MG63 (cell line): ENCODE results near the gene EIF2B2. TPM values are rescaled to one million over a fixed set of nuclear protein-coding genes. Genes with fewer than 3 reads are reported as not detected.

Source experiments
- DNase-seq: peaks from one replicate; pipeline ENCODE4 v3.0.0-alpha.2; 2020
- H3K27me3 ChIP-seq: fragments of 250-450 bp; sonication (Bioruptor Pico); 2 replicates; pipeline ENCODE4 v1.5.1; 2020; ENCODE audit warnings: mild to moderate bottlenecking, moderate library complexity
- H3K36me3 ChIP-seq: fragments of 250-450 bp; sonication (Bioruptor Pico); 2 replicates; pipeline ENCODE4 v1.5.1; 2020; ENCODE audit warnings: mild to moderate bottlenecking, moderate library complexity
- H3K4me3 ChIP-seq: fragments of 250-450 bp; sonication (Bioruptor Pico); 2 replicates; pipeline ENCODE4 v1.5.1; 2020; ENCODE audit warnings: mild to moderate bottlenecking, moderate library complexity
- H3K9me3 ChIP-seq: fragments of 250-450 bp; sonication (Bioruptor Pico); 2 replicates; pipeline ENCODE4 v1.5.1; 2020; ENCODE audit warnings: mild to moderate bottlenecking, moderate library complexity
- total RNA-seq: library from RNA; depleted of rRNA; stranded (reverse); fragments of >200 nt; shearing (Covaris generic); gene quantifications from 2 replicates; pipeline ENCODE4 v1.2.3, GENCODE V29; 2014; ENCODE audit warnings: low replicate concordance

The EIF2B2 gene
- total RNA-seq, 1 experiment from 2014 or later, result 87.3 TPM

DNA sequence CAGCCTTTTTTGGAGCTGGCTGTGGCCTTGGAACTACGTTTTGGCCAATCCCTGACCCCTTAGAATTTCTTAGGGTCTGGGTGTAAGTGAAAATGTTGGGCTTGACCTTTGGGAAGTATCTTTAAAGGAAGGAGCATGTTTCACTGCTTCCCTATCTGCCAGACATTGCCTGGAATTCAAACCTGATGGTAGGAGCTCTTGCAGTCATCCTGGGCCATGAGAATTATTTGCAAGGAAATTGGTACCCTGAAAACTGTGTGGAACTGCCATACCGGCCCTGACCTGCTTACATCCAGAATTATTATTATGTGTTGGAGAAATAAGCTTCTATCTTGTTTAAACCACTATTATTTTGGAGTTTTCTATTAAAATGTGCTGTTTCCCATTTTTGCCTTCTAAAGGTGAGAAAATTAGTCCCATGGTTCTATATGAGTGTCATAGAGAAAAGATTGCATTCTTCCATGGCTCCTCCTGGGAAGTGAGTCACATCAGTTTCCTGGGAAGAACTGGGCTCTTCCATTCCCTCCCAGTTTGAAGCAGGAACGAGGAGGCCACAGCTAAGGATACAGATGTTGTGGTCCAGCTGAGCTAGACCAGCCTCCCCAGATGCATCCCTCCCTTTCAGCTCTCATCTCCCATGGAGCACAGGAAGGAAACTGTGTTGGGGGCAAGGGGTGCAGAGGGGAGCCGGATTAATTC lies 37.8 kb upstream of the EIF2B2 start:
- peak; percentile 76 for DNase-seq
- Histone ChIP-seq H3K9me3 (no peaks in the 10 kb centered on the region), H3K4me3 (no peak overlapping the region), H3K36me3 (no peaks in the 10 kb centered on the region), H3K27me3 (no peaks in the 10 kb centered on the region)

DNA sequence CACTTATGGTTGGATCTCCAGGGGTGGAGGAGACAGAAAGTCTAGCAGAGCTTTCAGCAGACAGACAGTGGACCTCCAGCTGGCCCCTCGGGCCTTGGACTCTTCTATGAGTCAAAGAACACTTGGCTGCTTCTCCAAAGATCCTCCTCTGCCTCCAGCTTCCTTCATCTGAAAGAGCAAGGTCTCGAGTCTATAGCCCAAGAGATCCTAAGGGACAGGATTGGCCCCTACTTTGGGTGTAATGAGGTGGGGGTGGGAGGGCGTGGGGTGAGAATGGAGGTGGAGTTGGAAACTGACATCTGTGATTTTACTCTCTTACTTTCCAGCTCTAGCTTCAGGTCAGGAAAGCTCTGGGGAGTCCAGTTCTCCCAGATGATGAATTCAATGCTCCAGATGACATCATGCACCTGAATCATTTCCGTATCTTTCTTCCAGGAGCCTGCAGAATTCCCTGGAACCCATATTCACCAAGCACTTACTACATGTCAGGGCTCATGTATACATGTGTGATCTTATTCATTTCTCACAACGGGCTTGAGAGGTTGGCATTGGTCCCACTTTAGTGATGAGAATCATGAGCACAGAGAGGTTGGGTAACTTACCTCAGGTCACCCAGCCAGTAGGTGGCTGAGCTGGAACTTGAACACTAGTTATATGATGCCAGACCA lies 37.1 kb upstream of the EIF2B2 start:
- H3K27me3 ChIP-seq, result no peaks in the 10 kb centered on the region
- no peaks in the 10 kb centered on the region for H3K36me3 ChIP-seq
- H3K9me3 ChIP-seq, result no peaks in the 10 kb centered on the region
- peak; percentile 26 for DNase-seq
- H3K4me3 ChIP-seq, result no peak overlapping the region

DNA sequence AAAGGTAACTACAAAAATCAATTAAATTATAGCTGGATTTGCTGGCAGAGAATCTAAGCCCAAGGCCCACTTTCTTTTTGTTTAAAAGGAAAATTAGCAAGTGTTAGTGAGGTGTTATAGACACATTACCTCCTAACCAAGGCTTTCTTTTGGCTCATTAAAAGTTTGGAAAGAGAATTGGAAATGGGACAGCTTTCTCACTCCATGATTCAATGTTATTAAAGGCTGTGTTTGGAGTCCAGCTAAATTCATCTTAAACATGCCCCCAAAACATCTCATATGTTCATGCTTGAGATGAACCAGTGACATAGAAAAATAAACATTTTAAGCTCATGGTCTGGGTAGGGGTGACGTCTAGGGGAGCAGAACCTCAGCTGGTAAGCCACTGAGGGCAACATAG lies 33.9 kb upstream of the EIF2B2 start:
- no peaks in the 10 kb centered on the region for H3K9me3 ChIP-seq
- no peaks in the 10 kb centered on the region for H3K27me3 ChIP-seq
- no peaks in the 10 kb centered on the region for H3K36me3 ChIP-seq
- no peak overlapping the region for H3K4me3 ChIP-seq
- DNase-seq, result no peak

DNA sequence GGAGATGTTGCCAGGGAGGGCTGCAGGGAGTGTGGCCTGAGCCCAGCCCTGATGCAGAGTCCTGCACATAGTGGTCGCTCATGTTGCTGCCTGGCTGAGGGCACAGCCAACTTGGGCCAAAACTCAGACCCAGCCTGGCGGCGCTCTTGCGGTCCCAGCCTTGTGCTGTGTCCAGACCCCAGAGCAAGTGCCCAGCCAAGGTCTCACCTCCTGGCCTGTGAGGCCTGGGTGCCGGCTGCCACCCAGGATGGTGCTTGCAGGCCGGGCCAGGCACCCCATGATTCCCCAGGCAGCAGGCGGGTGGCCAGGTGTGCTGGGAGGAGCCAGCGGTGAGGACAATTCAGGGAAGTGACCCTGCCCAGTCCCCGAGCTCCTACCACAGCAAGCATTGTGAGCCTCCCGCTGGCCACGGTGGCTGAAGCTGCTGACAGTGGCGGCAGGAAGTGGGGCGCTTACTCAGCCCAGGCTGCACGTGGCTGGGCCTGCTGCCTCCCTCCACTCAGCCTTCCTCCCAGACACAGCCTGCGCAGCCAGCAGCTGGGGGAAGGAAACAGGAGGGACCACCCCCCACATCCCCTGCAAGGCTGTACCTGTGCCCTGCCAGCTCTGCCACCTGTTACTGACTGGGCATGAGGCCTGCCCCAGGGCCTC lies 29.6 kb upstream of the EIF2B2 start:
- Histone ChIP-seq H3K9me3 (no peaks in the 10 kb centered on the region), H3K4me3 (no peak overlapping the region), H3K36me3 (no peaks in the 10 kb centered on the region), H3K27me3 (no peaks in the 10 kb centered on the region)
- no peak for DNase-seq

DNA sequence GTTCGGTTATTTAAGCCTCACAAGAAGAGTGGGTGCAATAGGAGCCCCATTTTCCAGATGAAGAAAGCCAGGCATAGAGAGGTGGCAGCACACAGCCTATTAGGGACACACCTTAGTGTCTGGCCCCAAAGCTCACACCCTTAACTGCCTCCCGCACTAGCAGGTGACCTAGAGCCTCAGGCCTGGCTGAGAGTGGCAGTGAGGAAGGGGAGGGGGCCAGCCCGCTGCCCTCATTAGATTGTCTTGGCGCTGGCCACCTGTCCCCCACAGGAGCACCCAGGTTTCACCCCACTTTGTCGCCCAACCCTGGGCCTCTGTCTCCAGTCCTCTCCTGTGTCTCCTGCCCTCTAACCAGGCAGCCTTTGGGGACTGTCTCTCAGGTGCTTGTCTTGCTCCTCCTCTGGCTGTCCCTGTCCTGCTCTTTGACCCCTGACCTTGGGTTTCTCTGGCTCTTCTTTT lies 28.8 kb upstream of the EIF2B2 start:
- Histone ChIP-seq H3K27me3 (no peaks in the 10 kb centered on the region), H3K4me3 (no peak overlapping the region), H3K36me3 (no peaks in the 10 kb centered on the region), H3K9me3 (no peaks in the 10 kb centered on the region)
- no peak for DNase-seq

DNA sequence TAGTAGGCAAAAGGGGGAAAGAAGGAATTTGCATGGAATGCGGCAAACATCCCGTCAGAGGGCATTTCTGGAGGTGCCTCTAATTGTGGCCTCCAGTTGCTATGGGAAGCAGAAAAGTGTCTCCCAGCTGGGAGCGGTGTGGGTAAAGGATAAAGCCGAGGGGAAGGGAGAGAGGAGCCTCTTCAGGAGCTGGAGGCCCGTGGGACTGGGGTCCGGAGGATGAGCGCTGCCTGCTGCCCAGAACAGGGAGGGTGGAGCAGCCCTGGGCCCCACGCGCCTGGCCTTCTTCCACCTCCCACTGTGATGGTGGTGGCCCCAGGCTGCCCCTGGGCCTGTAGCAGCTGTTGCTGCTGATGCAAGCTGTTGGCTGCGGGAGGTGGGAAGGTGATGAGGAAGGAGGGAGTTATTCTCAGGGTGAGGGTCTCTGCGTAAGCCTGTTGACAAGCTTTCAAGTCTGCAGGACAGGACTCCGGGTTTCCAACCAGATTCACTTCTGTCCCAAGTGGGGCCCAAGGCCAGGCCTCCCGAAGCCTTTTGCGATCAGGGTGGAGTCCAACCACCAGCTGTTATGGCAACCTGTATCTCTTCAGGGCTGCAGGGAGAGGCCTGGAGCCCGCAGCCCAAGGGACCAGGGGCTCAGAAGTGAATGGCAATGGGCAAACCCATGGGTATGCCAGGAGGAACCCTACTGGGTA lies 28.2 kb upstream of the EIF2B2 start:
- no peaks in the 10 kb centered on the region for H3K9me3 ChIP-seq
- no peak overlapping the region for H3K4me3 ChIP-seq
- DNase-seq, result no peak
- no peaks in the 10 kb centered on the region for H3K36me3 ChIP-seq
- H3K27me3 ChIP-seq, result no peaks in the 10 kb centered on the region

DNA sequence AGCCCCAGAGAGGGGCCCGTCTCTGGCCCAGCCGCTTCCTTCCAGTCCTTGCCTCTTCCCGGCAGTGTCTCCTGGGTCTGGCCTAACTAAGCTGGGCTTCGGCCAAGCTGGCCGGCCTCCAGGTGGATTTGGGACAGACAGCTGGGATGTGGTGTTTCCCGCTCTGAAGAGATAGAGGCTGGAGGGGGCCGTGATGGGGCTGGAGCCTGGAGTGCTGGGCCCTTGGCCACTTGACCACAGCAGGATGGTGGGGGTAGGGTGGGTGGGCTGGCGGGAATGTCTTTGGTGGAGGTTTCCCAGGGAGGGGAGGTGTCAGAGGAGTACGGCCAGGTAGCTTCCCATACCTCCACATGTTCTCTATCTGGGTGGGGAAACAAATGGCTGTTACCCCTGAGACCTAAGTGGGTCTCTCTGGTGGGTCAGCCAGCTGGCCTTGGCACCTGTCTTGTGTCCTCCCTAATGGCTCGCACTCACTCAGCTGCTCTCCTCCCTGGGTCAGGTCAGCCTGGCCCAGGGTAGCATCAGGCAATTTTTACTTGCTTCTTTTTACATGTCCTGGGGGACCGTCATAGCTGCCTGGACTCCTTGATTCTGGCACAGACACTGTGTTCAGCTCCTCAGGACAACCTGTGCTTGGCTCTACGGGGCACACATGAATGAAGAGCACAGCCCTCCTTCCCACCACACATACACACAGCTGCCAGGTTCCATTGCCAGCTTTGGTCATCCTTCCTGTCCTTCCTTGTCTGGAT lies 27.5 kb upstream of the EIF2B2 start:
- H3K27me3 ChIP-seq, result no peaks in the 10 kb centered on the region
- H3K36me3 ChIP-seq, result no peaks in the 10 kb centered on the region
- H3K4me3 ChIP-seq, result no peak overlapping the region
- no peaks in the 10 kb centered on the region for H3K9me3 ChIP-seq
- DNase-seq, result no peak

DNA sequence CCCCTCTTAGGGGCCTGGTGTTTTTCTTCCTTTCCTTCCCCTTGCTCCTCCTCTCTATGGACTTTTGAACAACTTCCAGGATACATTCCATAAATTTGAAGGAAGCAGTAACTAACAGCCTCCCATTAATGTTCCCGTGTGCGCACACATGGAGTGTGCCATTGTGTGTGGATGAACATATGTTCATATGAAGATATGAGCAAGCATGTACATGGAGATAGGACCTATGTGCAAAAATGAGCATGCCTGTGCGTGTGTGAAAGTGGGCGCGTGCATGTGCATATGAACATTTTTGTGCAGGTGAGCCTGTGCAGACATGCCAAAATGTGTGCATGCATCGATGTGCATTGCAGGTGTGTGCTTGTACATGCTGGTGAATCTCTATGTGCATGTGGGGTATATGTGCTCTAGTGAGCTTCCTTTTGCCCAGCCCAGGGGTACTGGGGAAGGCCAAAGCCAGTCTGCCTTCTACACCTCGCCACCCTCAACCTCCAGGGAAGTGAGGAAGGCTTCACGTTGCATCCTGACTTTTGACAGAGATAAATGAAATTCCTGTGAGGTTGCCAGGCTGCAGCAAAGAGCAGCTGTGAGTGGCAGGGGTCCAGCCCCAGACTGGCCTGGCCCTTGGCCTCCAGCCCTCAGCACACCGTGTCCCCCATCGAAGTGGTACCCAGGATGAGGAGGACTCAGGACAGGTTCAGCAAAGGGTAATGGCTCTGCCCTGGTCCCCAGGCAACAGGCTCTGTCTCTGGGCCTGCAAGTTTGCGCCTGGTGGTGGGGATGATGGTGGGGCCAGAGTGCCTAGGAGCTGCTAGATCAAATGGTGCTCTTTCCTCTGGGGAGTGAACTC lies 26.2 kb upstream of the EIF2B2 start:
- no peaks in the 10 kb centered on the region for H3K9me3 ChIP-seq
- H3K36me3 ChIP-seq, result no peaks in the 10 kb centered on the region
- no peak for DNase-seq
- no peak overlapping the region for H3K4me3 ChIP-seq
- no peaks in the 10 kb centered on the region for H3K27me3 ChIP-seq

DNA sequence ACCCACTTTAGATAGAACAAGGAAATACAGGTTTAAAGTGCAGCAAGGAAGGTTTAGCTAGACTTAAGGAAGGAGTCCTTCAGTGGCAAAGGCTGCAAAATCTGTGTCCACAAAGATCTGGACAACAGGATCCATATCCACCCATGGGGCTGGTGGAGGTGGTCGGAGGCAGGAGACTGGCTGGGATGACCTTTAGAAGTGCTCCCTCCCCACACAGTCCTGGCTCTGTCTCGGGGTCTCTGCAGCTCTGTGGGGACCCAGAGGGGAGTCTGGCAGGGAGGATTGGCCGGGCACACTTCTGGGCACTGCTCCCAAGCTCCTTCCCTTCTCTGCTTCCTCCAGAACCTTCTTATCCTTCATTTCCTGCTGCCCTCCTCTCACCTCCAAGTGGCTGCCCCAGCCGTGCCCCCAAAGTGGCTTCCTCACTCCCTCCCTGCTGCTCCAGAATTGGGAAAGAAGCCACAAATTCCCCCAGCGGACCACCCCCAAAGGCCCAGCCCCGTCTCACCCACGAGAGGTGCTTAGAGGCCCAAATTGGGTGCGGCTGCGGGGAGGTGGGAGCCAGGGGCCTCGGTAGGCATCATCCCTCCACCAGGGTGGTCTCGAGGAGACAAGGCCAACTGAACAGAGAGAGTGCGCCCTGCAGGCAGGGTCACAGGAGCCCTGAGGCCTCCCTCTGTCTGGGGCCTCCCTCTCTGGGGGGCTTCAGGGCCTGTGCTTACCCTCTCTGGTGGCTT lies 25.4 kb upstream of the EIF2B2 start:
- H3K4me3 ChIP-seq, result no peak overlapping the region
- no peaks in the 10 kb centered on the region for H3K36me3 ChIP-seq
- no peak for DNase-seq
- H3K9me3 ChIP-seq, result no peaks in the 10 kb centered on the region
- H3K27me3 ChIP-seq, result no peaks in the 10 kb centered on the region

DNA sequence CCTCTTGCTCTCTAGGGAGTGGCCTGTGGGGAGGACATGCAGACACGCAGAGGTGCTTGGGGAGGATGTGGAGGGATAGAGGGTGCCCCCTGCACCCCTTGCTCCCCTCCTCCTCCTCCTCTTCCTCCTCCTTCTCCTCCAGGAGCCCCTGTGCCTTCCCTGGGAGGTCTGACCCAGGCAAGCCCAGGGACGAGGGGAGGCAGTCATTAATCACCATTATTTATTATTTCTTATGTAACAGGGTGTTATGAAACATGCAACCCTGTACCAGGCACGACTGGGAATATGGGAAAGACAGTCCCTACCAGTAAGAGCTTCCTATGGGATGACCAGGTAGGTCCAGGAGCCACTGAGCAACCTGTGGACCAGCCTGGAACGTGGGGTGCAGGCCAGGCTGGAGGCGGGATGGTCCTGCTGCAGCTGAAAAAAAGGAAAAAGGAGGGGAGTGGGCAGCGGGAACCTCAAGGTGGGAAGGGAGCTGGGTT lies 24.8 kb upstream of the EIF2B2 start:
- DNase-seq, result no peak
- Histone ChIP-seq H3K9me3 (no peaks in the 10 kb centered on the region), H3K27me3 (no peaks in the 10 kb centered on the region), H3K36me3 (no peaks in the 10 kb centered on the region), H3K4me3 (no peak overlapping the region)

DNA sequence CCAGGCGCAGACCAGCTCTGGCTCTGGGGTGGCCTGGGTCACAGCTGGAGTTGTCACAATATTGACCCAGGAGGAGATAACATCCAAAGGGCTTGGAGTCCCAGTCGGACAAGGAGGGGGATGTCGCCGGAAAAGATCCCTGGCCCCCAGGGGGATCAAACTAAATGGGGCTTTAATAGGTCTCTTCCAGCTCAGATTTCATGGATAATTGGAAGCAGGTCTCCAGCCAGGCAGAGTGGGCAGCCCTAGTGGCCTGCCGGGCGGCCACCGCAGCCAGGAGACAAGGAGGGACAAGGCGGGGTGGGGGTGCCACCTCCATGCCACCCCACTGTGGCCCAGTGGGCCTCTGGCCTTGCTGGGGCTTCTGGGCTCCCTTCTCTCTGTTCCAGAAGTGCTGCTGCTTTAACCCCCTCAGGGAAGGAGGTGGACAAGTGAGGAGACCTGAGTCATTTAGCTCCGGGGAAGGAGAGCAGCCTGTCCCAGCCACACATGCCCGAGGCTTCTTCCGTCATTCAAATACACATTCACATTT lies 24.2 kb upstream of the EIF2B2 start:
- Histone ChIP-seq H3K36me3 (no peaks in the 10 kb centered on the region), H3K27me3 (no peaks in the 10 kb centered on the region), H3K9me3 (no peaks in the 10 kb centered on the region), H3K4me3 (no peak overlapping the region)
- DNase-seq, result no peak

DNA sequence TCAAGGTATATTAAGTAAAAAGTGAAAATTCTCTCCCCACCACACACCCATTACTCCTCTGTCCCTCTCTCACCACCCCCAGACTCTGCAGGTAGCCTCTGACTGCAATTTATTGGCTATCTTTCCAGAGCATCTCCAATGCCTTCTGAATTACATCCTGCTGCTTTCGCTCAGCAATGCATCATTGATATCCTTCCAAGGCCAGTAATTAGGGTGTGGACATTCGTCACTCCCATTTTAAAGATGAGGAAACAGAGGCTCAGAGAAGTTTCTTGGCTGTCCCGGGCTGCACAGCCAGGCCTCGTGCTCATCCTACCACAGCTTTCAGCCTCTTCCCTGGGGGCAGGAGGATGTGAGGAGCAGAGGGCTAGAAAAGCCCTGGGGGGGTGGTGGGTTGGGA lies 23.7 kb upstream of the EIF2B2 start:
- DNase-seq, result no peak
- no peaks in the 10 kb centered on the region for H3K36me3 ChIP-seq
- no peaks in the 10 kb centered on the region for H3K27me3 ChIP-seq
- H3K9me3 ChIP-seq, result no peaks in the 10 kb centered on the region
- no peak overlapping the region for H3K4me3 ChIP-seq

DNA sequence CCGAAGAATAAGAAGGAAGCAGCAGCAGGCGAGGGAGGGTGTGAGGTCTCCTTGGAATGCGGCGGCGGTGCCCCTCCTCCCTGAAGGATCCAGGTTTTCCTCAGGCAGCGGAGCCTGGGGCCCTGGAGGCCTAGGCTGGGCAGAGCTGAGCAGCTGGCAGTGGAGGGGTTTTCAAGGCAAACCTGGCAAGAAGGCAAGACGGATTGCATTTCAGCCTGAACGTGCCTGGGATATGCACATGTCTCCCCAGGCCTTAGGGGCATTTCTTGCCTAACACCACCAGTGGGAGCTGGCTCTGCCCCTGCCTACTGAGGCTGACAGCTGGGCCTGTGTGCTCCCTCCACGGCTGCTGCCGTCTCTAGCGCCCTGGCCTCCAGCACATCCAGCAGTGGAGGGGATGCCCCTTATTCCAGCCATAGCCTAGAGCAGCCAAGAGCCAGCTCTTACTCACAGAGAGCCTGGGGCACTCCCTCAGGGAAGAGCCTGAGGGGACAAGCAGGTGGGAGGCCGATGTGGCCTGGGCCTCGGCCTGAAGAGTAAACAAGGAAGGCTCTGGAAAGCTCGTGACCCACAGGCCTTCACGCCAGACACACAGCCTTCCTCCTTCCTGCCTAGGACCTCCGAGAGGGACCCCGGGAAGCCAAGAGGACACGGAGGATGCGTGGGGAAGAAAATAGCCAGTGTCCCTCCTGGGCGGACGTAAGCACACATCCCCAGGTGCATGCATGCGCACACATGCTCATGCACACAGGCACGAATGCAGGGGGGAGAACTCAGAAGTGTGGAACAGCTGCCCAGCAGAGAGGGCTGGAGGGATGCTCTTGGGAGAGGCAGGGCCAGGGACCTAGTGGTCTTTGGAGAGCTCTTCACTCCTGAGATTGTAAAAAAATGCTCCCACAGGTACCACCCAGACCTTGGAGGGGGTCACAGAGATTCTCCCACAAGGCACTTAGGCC lies 23.0 kb upstream of the EIF2B2 start:
- DNase-seq, result peak; percentile 87
- H3K9me3 ChIP-seq, result no peaks in the 10 kb centered on the region

DNA sequence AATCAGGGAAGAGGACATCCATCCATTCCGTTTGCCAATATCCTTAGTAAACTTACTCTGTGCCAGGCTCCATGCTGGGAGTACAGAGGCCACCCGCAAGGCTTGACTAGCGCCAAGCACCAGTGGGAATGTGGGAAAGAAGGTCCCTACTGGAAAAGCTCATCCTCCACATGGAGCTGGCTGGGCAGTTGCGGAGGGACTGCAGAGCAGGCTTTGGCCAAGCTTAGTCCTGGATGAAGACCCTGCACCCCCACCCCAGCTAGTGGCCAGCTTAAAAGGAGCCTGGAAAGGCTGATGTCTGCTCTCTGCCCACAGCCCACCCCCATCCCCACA lies 22.4 kb upstream of the EIF2B2 start:
- Histone ChIP-seq H3K27me3 (no peaks in the 10 kb centered on the region), H3K9me3 (no peaks in the 10 kb centered on the region), H3K4me3 (no peak overlapping the region), H3K36me3 (no peaks in the 10 kb centered on the region)
- peak; percentile 79 for DNase-seq

More for the DNA sequence above, 23.0 kb upstream of the EIF2B2 start:
- Histone ChIP-seq H3K4me3 (no peak overlapping the region), H3K27me3 (no peaks in the 10 kb centered on the region), H3K36me3 (no peaks in the 10 kb centered on the region)
